ENCODE measurements around the gene KRT12. TPM values are rescaled to one million over a fixed set of nuclear protein-coding genes. Genes with fewer than 3 reads are reported as not detected.

KRT12 gene
- polyA plus RNA-seq, 1 experiment: not detected

GRCh38 chr17:40854175-40854814 lies 12.7 kb downstream of the KRT12 start:
- CTCF ChIA-PET: interaction anchor here (0.7 to 9.8 kb wide), 10 partner anchors 9 to 810 kb away, joined by 3 to 217 read pairs (median 22); no protein-coding TSS in a partner anchor
- no peaks in the 10 kb centered on the region for H3K36me3 ChIP-seq (ENCODE audit: control insufficient read depth, insufficient read depth, low read length)
- no peak for TF ChIP-seq CTCF (IDR thresholded peaks at IDR 0.05; ENCODE audit: insufficient read depth, low read depth, low read length)
- POLR2A ChIA-PET: no interaction called here
- no peaks in the 10 kb centered on the region for H3K27me3 ChIP-seq (ENCODE audit: control insufficient read depth, insufficient read depth, low read length)
- H3K4me3 ChIP-seq (ENCODE audit: low read depth, low read length): no peak overlapping the region
- peak; percentile 87 for DNase-seq (ENCODE audit: low read depth)

GRCh38 chr17:40852364-40852763 lies 14.7 kb downstream of the KRT12 start:
- no peak for DNase-seq (ENCODE audit: low read depth)
- H3K36me3 ChIP-seq (ENCODE audit: control insufficient read depth, insufficient read depth, low read length): no peaks in the 10 kb centered on the region
- TF ChIP-seq CTCF (IDR thresholded peaks at IDR 0.05; ENCODE audit: insufficient read depth, low read depth, low read length): no peak
- H3K4me3 ChIP-seq (ENCODE audit: low read depth, low read length): no peak overlapping the region
- POLR2A ChIA-PET: no interaction called here
- CTCF ChIA-PET: interaction anchor here (1.1 to 3.2 kb wide), 6 partner anchors 13 to 813 kb away, joined by 4 to 12 read pairs (median 6); no protein-coding TSS in a partner anchor
- H3K27me3 ChIP-seq (ENCODE audit: control insufficient read depth, insufficient read depth, low read length): no peaks in the 10 kb centered on the region

GRCh38 chr17:40850293-40850972 lies 16.6 kb downstream of the KRT12 start:
- ChIA-PET POLR2A (no interaction called here), CTCF (interaction anchor here (1.1 to 3.2 kb wide), 3 partner anchors 699 to 814 kb away, joined by 3 to 12 read pairs (median 10); no protein-coding TSS in a partner anchor)
- TF ChIP-seq CTCF (IDR thresholded peaks at IDR 0.05; ENCODE audit: insufficient read depth, low read depth, low read length): no peak
- Histone ChIP-seq H3K27me3 (ENCODE audit: control insufficient read depth, insufficient read depth, low read length) (no peaks in the 10 kb centered on the region), H3K4me3 (ENCODE audit: low read depth, low read length) (no peak overlapping the region), H3K36me3 (ENCODE audit: control insufficient read depth, insufficient read depth, low read length) (no peaks in the 10 kb centered on the region)
- no peak for DNase-seq (ENCODE audit: low read depth)

GRCh38 chr17:40849723-40850122 lies 17.3 kb downstream of the KRT12 start:
- ChIA-PET CTCF (interaction anchor here (2.0 kb wide), 1 partner anchor 699 kb away, joined by 10 read pairs; no protein-coding TSS in a partner anchor), POLR2A (no interaction called here)
- H3K4me3 ChIP-seq (ENCODE audit: low read depth, low read length): no peak overlapping the region
- TF ChIP-seq CTCF (IDR thresholded peaks at IDR 0.05; ENCODE audit: insufficient read depth, low read depth, low read length): no peak
- H3K36me3 ChIP-seq (ENCODE audit: control insufficient read depth, insufficient read depth, low read length): no peaks in the 10 kb centered on the region
- no peaks in the 10 kb centered on the region for H3K27me3 ChIP-seq (ENCODE audit: control insufficient read depth, insufficient read depth, low read length)
- no peak for DNase-seq (ENCODE audit: low read depth)

- H3K4me3 ChIP-seq (ENCODE audit: low read depth, low read length): no peak overlapping the region
- ChIA-PET CTCF (interaction anchor here (0.9 to 2.4 kb wide), 5 partner anchors 649 to 814 kb away, joined by 3 to 8 read pairs (median 6); no protein-coding TSS in a partner anchor), POLR2A (no interaction called here)
- no peaks in the 10 kb centered on the region for H3K36me3 ChIP-seq (ENCODE audit: control insufficient read depth, insufficient read depth, low read length)
- DNase-seq (ENCODE audit: low read depth): no peak
- no peak for TF ChIP-seq CTCF (IDR thresholded peaks at IDR 0.05; ENCODE audit: insufficient read depth, low read depth, low read length)
- no peaks in the 10 kb centered on the region for H3K27me3 ChIP-seq (ENCODE audit: control insufficient read depth, insufficient read depth, low read length)
Observed at GRCh38 chr17:40848583-40849235, 18.3 kb downstream of the KRT12 start.
